Right renal cortex interstitium (tissue), 3 donors: ENCODE data around the gene SH3D19. TPM values are rescaled to one million over a fixed set of nuclear protein-coding genes. Genes with fewer than 3 reads are reported as not detected.
"Not testable (repeated sequence)": the region's sequence is repeated elsewhere in the genome, so short reads cannot be mapped to it uniquely, and the experiment has no call there.

Experiments used
- DNase-seq, 3 donors: peaks; one replicate each; pipeline ENCODE4 v3.0.0-alpha.2; 2013; ENCODE audit warnings: low read depth in 3 of 3, low spot score in 2 of 3
- polyA plus RNA-seq, 3 donors: library from polyadenylated mRNA; unstranded; fragments of 120-200 nt; gene quantifications; one replicate each; pipeline ENCODE4 v1.2.1, GENCODE V29; 2013; ENCODE audit not compliant: insufficient read length in 3 of 3

Gene SH3D19
- polyA plus RNA-seq, 3 donors = 25.0 to 27.5 (median 26.9) TPM

DNA sequence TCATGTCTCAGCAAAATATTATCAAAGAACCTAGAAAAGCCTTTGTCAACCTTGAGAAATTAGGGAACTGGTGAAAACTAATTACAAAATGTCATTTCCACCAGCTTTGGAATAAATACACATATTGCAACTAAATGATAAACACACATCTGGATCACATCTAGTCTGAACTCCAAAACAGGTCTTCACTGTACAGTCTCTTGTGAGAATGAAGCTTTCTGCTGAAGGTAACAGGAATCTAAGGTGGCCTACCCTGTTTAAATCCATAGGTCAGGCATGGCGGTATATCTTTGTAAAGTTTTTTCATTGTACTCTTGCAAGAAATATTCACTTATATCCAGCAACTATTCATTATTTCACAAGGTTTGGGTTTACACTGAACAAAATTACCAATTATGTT lies 1.7 kb downstream of the SH3D19 start:
- DNase-seq = no peak

DNA sequence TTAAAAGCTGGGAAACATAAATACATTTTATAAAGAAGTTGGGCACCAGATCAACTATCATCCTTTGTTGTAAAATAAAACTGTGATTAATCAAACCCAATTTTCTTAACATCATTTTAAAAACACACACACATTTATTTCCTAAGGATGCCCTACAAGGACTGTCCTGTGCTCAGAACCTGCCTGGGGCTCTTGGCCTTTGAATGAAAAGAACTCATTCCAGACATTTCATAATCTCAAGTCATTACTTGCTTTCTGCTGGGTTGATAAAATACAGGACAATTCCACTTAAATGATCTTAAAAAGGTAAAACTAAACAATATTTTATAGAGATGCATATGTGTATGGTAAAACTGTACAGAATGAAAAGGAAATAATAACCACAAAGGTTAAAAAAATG lies 2.8 kb downstream of the SH3D19 start:
- no peak for DNase-seq

DNA sequence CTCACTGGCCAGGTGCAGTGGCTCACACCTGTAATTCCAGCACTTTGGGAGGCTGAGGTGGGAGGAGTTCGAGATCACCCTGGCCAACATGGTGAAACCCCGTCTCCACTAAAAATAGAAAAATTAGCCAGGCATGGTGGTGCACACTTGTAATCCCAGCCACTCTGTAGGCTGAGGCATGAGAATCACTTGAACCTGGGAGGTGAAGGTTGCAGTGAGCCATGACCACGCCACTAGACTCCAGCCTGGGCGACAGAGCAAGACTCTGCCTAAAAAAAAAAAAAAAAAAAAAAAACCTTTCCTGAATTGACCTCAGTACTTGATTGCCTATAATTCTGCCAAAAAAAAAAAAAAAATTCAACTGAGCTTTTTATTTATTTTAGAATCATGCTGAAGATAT lies 3.2 kb downstream of the SH3D19 start:
- DNase-seq = not testable (repeated sequence)

DNA sequence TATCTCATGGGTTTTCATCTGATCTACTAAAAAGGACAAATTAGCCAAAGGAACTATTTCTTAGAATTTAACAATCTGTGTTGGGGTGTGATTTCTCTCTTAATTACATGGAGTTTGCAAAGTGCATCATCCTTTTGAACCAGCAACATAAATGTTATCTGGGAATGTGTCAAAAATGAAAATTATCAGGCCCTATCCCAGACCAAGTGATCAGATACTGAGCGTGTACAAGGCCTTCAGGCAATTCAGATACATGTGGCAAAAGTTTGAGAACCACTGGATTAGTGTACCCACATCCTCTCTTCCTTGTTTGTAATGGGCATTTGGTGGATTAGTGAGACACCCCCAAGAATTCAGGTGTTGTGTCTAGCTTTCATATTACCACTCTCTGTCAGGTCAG lies 3.8 kb downstream of the SH3D19 start:
- no peak for DNase-seq

DNA sequence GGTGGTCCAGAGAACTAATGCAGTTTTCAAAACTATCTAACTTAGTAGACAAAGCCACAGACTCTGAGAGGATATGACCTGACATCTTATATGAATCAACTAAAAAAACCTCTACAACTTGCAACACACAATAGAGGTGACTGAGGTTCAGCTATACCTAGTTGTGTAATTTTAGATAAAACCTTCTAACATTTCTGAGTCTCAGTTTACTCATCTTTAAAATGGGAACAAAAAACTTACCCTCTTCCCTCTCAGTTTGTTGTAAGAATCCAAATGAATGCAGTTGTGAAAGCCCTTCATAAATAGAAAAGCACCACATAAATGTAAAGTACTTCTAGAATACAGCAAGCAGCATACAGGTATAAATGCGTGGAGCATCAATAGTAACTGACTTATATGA lies 5.9 kb downstream of the SH3D19 start:
- DNase-seq = no peak

DNA sequence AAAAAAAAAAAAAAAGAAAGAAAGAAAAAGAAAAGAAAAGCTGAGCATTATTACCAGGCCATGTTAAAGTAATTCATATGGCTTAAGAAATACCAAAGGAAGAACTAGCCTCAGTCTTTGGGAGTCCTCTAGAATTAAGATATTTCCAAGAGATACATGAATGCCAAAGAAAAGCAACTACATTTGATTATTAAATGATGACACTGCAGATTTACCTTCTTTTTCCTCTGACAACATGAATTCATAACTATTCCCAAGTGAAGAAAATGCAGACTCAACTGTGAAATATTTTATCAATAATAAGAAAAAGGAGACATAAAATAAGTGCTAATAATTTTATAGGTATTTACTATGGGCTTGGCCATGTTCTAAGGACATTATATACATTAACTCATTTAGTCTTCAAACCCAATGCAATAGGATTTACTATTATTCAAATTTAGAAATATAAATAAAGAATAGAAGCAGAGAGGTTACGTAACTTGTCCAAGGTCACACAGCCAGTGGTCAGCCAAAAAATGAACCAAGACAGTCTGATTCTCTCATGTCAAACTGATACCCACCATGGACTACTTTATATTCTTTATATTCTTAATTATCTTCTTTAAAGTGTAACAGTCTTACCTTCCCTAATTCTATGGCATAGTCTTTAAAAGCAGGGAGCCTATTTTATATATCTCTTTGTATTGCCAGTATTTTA lies 6.9 kb downstream of the SH3D19 start:
- DNase-seq = no peak

DNA sequence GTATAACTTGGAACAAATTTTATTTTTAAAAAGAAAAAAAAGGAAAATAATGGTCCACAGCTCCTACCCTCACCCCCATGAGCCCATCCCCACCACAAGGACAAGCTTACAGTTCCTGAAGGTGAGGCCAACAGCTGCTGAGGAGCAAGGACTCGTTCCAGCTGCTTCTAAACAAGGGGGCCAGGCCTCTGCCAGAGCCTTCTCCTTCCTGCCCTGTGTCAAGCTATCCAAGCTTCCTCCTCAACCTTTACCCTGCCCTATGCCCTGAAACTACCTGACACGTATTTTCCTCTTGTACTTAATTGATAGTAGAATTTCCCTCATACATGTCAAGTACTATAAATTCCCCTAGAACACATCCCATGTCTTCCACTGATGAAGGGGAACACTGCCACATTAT lies 8.8 kb downstream of the SH3D19 start:
- DNase-seq = no peak

DNA sequence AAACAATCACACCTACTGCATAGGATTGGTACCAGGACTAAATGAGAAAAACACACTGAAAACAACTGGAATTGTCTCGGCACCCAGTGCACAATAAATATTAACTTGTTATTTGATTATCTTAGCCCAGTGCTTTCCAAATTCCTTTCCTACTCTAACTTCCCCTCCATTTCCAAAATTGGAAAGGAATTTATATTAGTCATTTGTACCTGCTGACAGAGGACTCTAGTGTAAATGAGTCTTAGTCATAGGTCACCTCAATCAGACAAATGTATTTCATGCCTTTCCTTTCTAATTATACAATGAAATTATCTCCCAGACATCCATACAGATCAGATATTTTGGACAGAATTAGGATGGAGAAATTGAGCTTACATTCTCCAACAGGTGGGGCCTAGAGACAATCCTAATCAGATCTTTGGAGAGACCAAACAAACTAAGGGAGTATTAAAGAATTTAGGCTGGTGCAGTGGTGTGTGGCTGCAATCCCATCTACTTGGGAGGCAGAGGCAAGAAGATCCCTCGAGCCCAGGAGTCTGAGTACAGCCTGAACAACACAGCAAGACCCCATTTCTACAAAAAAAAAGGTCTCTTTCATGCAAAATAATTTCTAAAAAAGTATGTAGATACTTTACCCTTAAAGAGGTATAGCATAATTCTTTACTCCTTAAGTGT lies 10.1 kb downstream of the SH3D19 start:
- DNase-seq = no peak

DNA sequence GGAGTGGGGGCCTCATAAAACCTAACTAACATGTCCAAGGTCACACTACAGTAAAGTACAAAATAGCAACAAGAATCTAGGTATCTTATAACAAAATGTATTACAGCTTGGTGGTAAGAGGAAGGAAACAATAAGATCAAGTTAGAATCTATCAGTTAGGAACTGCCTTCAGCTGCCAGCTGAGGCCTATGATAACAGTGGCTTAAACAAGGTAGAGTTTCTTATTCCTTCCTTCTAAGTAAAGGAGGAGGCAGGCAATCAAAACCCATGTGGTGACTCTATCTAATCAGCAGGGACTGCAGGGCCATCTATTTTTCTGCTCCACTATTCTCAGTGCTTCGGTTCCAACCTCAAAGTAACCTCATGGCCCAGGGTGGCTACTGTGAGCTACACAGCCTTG lies 10.9 kb downstream of the SH3D19 start:
- DNase-seq = no peak

DNA sequence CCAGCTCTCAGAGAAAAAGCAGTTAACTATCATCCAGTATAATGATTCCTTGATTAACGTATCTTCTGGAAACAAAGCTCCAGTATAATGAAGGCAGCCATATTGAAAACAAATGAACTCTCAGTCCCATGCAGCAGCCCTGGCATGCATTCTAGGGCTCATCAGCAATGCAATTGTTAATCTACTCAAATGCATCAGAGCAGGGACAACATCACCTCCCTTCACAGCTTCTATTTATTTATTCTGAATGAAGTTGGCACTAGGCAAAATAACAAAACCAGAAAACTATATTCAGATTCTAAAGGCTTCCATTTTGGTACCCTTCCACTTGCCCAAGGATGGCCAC lies 11.4 kb downstream of the SH3D19 start:
- no peak for DNase-seq

DNA sequence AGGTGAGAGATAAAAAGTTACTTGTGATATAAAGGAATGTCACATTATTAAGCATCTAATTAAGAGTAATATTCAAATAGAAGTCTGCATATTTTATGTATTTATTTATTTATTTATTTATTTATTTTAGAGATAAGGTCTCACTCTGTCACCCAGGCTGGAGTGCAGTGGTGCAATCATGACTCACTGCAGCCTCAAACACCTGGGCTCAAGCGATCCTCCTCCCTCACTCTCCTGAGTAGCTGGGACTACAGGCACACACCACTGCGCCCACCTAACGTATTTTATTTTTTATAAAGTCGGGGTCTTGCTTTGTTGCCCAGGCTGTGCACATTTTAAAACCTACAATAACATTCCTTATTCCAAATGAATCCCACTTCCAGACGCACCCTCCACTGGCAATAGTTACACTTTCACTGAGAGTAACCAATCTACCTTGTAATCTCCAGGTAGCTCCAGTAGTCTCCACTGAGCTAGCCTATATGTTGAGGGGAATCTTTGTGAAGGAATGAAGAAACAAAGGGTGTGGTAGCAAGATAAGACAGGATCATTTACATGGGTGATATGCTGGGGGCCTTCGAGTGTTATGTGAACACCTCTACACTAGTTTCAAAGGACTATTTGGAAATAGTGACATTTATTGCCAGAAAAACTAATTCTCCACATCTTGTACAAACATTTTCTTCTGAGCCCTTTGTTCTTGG lies 11.9 kb downstream of the SH3D19 start:
- no peak for DNase-seq

DNA sequence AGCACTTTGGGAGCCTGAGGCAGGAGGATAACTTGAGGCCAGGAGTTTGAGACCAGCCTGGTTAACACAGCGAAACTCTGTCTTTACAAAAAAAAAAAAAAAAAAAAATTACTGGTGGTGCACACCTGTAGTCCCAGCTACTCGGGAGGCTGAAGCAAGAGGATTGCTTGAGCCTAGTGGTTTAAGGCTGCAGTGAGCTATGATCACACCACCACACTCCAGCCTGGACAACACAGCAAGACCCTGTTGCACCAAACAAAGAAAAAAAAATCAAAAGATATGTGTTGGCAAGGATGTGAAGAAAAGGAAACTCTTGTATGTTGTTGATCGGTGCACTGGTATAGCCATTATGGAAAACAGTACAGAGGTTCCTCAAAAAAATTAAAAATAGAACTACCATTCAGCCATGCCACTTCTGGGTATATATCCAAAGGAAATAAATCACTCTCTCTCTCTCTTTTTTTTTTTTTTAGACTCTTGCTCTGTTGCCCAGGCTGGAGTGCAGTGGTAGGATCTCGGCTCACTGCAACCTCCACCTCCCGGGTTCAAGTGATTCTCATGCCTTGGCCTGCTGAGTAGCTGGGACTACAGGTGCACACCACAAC lies 15.2 kb downstream of the SH3D19 start:
- no peak for DNase-seq

DNA sequence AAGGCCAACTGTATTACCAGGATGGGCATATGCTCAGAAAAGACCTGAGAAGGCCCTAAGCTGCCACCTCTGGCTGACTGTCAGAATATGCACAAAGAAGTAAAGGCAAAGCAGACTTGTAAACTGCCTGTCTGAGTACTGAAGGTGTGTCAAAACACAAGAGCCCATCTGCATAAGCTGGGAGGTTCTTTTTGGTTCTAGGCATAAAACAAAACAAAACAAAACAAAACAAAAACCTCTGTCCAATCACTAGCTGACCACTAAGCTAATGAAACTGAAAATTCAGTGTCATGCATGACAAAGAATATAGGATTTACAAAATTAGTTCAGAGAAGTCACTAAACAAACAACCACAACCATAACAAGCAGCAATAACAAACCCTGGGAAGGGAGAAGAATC lies 20.6 kb downstream of the SH3D19 start:
- no peak for DNase-seq

DNA sequence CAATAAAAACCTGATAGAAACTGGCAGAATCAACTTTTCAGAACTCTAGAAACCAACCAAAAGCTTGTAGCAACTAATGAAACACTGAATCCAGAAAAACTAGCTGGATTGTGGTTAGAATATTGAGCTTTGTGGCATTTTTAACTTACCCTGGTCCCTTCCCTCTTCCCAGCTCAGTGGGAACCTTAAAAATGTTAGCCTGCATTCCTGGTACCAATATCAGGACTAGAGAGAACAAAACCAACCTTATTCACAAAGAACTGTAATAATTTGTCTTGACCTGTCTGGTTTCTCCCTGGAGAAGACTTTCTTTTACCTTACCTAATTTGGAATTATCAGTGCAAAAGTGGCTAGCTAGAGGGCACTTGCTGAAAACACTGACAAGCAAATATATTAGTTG lies 21.2 kb downstream of the SH3D19 start:
- DNase-seq = no peak

DNA sequence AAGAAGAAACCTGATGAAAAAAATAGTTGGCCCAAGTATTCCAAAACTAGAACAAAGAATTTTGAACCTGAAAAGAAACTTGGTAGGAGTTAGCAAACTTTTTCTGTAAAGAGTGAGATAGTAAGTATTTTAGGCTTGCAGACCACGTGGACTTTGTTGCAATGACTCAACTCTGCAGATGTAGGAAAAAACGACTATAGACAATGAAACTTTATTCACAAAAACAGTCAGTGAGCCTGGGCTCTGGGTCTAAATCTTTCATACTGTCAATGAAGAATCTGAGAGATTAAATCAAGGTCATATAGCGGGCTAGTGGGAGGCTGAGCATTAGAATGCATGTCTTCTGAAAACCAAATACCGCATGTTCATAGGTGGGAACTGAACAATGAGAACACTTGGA lies 23.0 kb downstream of the SH3D19 start:
- no peak for DNase-seq

DNA sequence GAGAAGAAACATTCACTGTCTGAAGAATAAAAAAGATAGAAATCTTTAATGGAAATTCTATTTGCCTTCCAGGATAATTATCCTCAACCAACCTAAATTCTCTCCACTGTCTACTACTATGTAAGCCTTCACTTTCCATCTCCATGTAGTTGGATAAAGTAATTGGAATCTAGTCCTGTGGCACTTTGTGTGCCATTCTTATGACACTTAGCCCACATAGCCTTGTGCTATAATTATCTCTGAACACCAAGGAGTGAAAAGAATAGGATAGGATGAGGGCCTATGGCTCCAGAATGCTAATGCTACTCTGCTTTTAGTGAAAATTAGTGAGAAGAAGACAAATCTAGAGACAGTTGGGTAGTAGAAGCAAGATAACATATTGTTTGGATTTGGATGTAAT lies 28.2 kb downstream of the SH3D19 start:
- no peak for DNase-seq

DNA sequence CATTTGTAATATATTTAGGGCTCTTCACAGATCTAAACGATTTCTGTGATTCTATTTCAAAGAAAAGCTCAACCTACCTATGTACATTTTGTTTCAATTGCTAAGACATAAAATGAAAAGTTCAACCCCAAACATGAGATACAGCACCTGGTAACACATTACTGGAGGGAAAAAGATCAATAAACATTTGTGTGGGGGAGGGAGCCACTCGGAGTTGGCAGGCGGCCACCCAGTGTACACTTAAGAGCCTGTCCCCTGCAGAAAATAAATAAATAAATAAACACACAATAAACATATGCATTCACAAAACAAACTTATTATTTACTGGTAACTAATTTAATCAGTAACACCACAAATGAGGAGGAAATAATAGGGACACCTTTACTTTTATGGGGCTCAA lies 29.2 kb downstream of the SH3D19 start:
- DNase-seq = no peak

DNA sequence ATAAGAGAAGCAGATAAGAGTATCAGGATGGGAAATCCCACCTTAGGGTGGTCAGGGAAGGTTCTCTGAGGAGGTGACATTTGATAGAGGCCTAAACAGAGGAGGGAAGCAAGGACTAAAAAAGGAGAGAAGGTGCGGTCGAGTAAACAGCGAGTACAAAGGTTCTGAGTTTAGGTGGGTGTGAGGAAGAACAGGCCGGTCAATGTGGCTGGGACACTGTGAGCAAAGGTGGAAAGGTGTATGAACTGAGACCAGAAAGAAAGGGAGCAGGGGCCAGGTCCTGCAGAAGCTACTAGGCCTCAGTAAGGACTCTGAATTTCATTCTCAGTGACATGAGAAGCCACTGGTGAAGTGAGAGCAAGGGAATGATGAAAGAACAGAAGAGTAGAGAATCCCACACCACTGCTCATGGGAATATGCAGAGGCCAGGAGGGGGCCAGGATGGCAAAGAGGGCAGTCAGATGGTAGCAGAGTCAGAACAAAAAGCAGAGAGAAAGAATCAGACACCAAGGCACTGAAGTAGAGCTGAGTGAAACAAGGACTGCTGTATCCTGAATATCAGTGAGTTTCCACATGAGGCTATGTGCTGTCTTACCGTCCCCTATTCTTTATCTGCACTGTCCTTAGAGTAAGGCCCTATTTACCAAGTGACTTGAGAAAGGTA lies 30.4 kb downstream of the SH3D19 start:
- no peak for DNase-seq

DNA sequence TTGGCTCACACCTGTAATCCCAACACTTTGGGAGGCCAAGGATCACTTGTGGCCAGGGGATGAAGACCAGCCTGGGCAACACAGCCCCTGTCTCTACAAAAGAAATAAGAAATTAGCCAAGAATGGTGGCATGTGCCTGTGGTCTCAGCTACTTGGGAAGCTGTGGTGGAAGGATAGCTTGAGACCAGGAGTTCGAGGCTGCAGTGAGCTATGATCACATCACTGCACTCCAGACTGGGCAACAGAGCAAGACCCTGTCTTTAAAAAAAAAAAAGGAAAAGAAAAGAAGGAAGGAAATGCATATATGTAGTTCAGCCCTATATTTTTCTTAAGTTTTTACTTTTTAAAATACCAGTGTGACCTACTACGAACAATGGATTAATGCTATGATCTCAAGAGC lies 33.4 kb downstream of the SH3D19 start:
- no peak for DNase-seq

DNA sequence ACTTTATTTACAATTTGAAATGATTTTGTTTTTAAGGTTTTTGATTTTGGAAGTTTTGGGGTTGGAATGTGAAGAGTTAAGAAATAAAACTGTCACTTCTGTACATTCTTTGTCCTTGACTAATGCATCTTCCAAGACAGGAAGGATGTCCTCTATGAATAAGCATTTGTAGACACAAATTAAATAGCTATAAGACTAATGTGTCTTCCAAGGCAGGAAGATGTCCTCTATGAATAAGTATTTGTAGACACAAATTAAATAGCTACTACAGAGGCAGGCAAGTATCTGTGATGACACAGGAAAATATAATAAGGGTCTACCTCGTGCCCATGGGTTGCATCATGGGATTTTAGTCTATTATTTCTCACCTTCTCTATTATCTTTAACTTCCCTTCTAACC lies 33.9 kb downstream of the SH3D19 start:
- no peak for DNase-seq

DNA sequence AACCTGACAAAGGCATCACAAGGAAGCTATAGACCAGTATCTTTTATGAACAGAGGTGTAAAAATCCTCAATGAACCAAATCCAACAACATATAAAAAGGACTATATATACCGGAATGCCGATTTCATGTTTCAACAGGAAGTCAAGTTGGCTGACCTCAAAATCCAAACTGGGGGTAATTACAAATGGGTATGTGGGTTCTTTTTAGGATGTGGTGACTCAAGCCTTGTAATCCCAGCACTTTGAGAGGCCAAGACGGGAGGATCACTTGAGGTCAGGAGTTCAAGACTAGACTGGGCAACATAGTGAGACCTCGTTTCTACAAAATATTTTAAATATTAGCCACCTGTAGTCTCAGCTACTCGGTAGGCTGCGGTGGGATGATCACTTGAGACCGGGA lies 38.0 kb downstream of the SH3D19 start:
- DNase-seq = no peak
